IMR-90 (cell line): ENCODE data around the gene ADARB2. TPM values are rescaled to one million over a fixed set of nuclear protein-coding genes. Genes with fewer than 3 reads are reported as not detected.

ENCODE experiments used
- ATAC-seq: fragments of 200-7000 bp; cut with Tn5 transposase; 2 replicates; pipeline ENCODE4 v1.9.1; 2020; ENCODE audit warnings: low read depth, mild to moderate bottlenecking, moderate library complexity
- BruUV-seq: library from RNA; stranded (reverse); fragments of 400-500 nt; replicated peaks from 2 replicates; lab custom pipeline; 2021; lab: Mats Ljungman, UMichigan
- CTCF ChIA-PET: fragments of 300-600 bp; formaldehyde crosslinking; extraction: SDS; loops from one replicate; lab custom pipeline; 2021; ENCODE audit warnings: antibody characterized with exemption; lab: Yijun Ruan, JAX
- POLR2A ChIA-PET: fragments of 300-600 bp; sonication (Branson Sonifier 250); formaldehyde crosslinking; loops from one replicate; lab custom pipeline; 2022; ENCODE audit warnings: antibody characterized with exemption; ENCODE audit not compliant: unreplicated experiment; lab: Charles Lee
- DNase-seq: peaks from one replicate; pipeline ENCODE4 v3.0.0; 2013
- H2AFZ ChIP-seq: replicated peaks from 2 replicates; pipeline ENCODE3; 2013; ENCODE audit warnings: low read length, mild to moderate bottlenecking; ENCODE audit not compliant: poor library complexity
- H2AK5ac ChIP-seq: 2 replicates; pipeline ENCODE4 v1.6.1; 2013; ENCODE audit warnings: low read depth, low read length, inconsistent platforms
- H2AK9ac ChIP-seq: replicated peaks from 2 replicates; pipeline ENCODE3; 2013; ENCODE audit warnings: mild to moderate bottlenecking, low read depth, low read length, moderate library complexity; ENCODE audit not compliant: poor library complexity
- H2BK120ac ChIP-seq: 2 replicates; pipeline ENCODE4 v1.6.1; 2013; ENCODE audit warnings: low read depth, low read length, inconsistent platforms
- H2BK15ac ChIP-seq: 3 replicates; pipeline ENCODE4 v1.6.1; 2013; ENCODE audit warnings: low read depth, low read length, inconsistent platforms
- H2BK20ac ChIP-seq: 2 replicates; pipeline ENCODE4 v1.6.1; 2013; ENCODE audit warnings: low read depth, mild to moderate bottlenecking, inconsistent platforms, low read length, moderate library complexity
- H2BK5ac ChIP-seq: 2 replicates; pipeline ENCODE4 v1.6.1; 2013; ENCODE audit warnings: mild to moderate bottlenecking, low read depth, low read length, inconsistent platforms; ENCODE audit not compliant: poor library complexity, severe bottlenecking
- H3K14ac ChIP-seq: replicated peaks from 2 replicates; pipeline ENCODE4 v1.6.1; 2013; ENCODE audit warnings: low read depth, low read length, inconsistent platforms
- H3K18ac ChIP-seq: 2 replicates; pipeline ENCODE4 v1.6.1; 2013; ENCODE audit warnings: low read depth, low read length, control low read depth
- H3K23ac ChIP-seq: 2 replicates; pipeline ENCODE4 v1.6.1; 2013; ENCODE audit warnings: low read depth, low read length, inconsistent platforms
- H3K27ac ChIP-seq: 2 replicates; pipeline ENCODE4 v1.5.1; 2013; ENCODE audit warnings: mild to moderate bottlenecking, control low read depth, low read length; ENCODE audit not compliant: insufficient read depth
- H3K27me3 ChIP-seq: 2 replicates; pipeline ENCODE4 v1.6.1; 2013; ENCODE audit warnings: low read length; ENCODE audit not compliant: control insufficient read depth, insufficient read depth
- H3K36me3 ChIP-seq: 2 replicates; pipeline ENCODE4 v1.6.1; 2013; ENCODE audit warnings: low read length, mixed read lengths; ENCODE audit not compliant: control insufficient read depth, insufficient read depth
- H3K4ac ChIP-seq: 2 replicates; pipeline ENCODE4 v1.6.1; 2013; ENCODE audit warnings: low read depth, low read length, inconsistent platforms
- H3K4me1 ChIP-seq: 2 replicates; pipeline ENCODE4 v1.6.1; 2013; ENCODE audit warnings: low read length, mixed read lengths; ENCODE audit not compliant: control insufficient read depth, insufficient read depth
- H3K4me2 ChIP-seq: 2 replicates; pipeline ENCODE4 v1.6.1; 2013; ENCODE audit warnings: low read depth, mild to moderate bottlenecking, control low read depth, low read length, moderate library complexity
- H3K4me3 ChIP-seq: 2 replicates; pipeline ENCODE4 v1.5.1; 2013; ENCODE audit warnings: low read depth, mild to moderate bottlenecking, control low read depth, low read length, moderate library complexity; ENCODE audit not compliant: insufficient read depth
- H3K56ac ChIP-seq: 2 replicates; pipeline ENCODE4 v1.6.1; 2013; ENCODE audit warnings: low read length, inconsistent platforms; ENCODE audit not compliant: insufficient read depth; ENCODE audit errors: extremely low read depth
- H3K79me1 ChIP-seq, 2 experiments: 2 replicates each; pipeline ENCODE4 v1.6.1; 2013; ENCODE audit warnings: low read length in 2 of 2, inconsistent platforms in 1 of 2, low read depth in 1 of 2
- H3K9ac ChIP-seq: 2 replicates; pipeline ENCODE4 v1.6.1; 2013; ENCODE audit warnings: low read depth, low read length, control low read depth
- H3K9me1 ChIP-seq: 2 replicates; pipeline ENCODE4 v1.6.1; 2013; ENCODE audit warnings: low read length, inconsistent platforms; ENCODE audit not compliant: insufficient read depth
- H3K9me3 ChIP-seq: 2 replicates; pipeline ENCODE4 v1.6.1; 2013; ENCODE audit warnings: low read length; ENCODE audit not compliant: control insufficient read depth, insufficient read depth
- H4K20me1 ChIP-seq: 2 replicates; pipeline ENCODE4 v1.6.1; 2013; ENCODE audit warnings: low read length, inconsistent platforms; ENCODE audit not compliant: insufficient read depth
- H4K5ac ChIP-seq: 2 replicates; pipeline ENCODE4 v1.6.1; 2013; ENCODE audit warnings: mild to moderate bottlenecking, low read depth, low read length, control low read depth
- H4K8ac ChIP-seq, 2 experiments: 2 replicates each; pipeline ENCODE4 v1.6.1; 2013; ENCODE audit warnings: low read depth in 2 of 2, low read length in 2 of 2, control low read depth in 1 of 2, inconsistent platforms in 1 of 2
- H4K91ac ChIP-seq: 2 replicates; pipeline ENCODE4 v1.6.1; 2013; ENCODE audit warnings: low read depth, low read length, inconsistent platforms; ENCODE audit not compliant: insufficient read depth
- CHD1 ChIP-seq: IDR thresholded peaks from 2 replicates; pipeline ENCODE4 v1.6.1; 2012; ENCODE audit warnings: low read depth, low read length, improper control_type of control experiment
- CTCF ChIP-seq: conservative IDR thresholded peaks from 2 replicates; pipeline ENCODE4 v1.5.1; 2012; ENCODE audit warnings: mild to moderate bottlenecking, low read depth, low read length, improper control_type of control experiment
- ELK1 ChIP-seq: fragments of 150-350 bp; IDR thresholded peaks from 2 replicates; pipeline ENCODE4 v1.6.1; 2016; ENCODE audit warnings: low read depth, mild to moderate bottlenecking, low read length, moderate library complexity, borderline replicate concordance
- FOS ChIP-seq: fragments of 150-350 bp; IDR thresholded peaks from 2 replicates; pipeline ENCODE4 v1.6.1; 2016; ENCODE audit warnings: low read depth, low read length
- MXI1 ChIP-seq: IDR thresholded peaks from 2 replicates; pipeline ENCODE4 v1.6.1; 2012; ENCODE audit warnings: low read depth, mild to moderate bottlenecking, low read length, moderate library complexity, borderline replicate concordance
- RCOR1 ChIP-seq: IDR thresholded peaks from 2 replicates; pipeline ENCODE4 v1.6.1; 2012; ENCODE audit warnings: mild to moderate bottlenecking, low read length, improper control_type of control experiment; ENCODE audit not compliant: insufficient replicate concordance
- SMC3 ChIP-seq: fragments of 150-350 bp; IDR thresholded peaks from 2 replicates; pipeline ENCODE4 v1.6.1; 2016; ENCODE audit warnings: low read depth, mild to moderate bottlenecking, antibody characterized with exemption, low read length, moderate library complexity
- USF2 ChIP-seq: fragments of 150-350 bp; IDR thresholded peaks from 2 replicates; pipeline ENCODE4 v1.6.1; 2017; ENCODE audit warnings: mild to moderate bottlenecking, antibody characterized with exemption, low read length, low read depth
- WGBS, 2 experiments: methylation state at CpG; one replicate each; pipeline versions ENCODE4 v1.1.5 to v1.1.7; 2013; ENCODE audit warnings: missing lambda C conversion rate in 2 of 2; ENCODE audit not compliant: insufficient read length in 1 of 2; ENCODE audit errors: extremely low coverage in 2 of 2; 5-methylcytosine and 5-hydroxymethylcytosine counted together
- dilution Hi-C: fragments of 300-500 bp; cut with HindIII; formaldehyde crosslinking; loops from one replicate; pipeline ENCODE4 v1.14.3; 2018; ENCODE audit warnings: low sequenced_read_pairs; ENCODE audit not compliant: unreplicated experiment
- in situ Hi-C: fragments of 300-500 bp; cut with MboI; formaldehyde crosslinking; loops from 3 replicates; pipeline ENCODE4 v1.14.3; 2019; ENCODE audit warnings: low sequenced_read_pairs, inconsistent platforms, mixed read lengths
- intact Hi-C: fragments of 100-400 bp; cut with micrococcal nuclease; formaldehyde crosslinking; loops from 2 replicates; pipeline ENCODE4 v1.10.0; 2022
- polyA plus RNA-seq, 3 experiments: library from polyadenylated mRNA; depleted of rRNA; stranded (reverse); fragments of >200 nt; gene quantifications; 2 replicates each; pipeline ENCODE4 v1.2.3, GENCODE V29; 2012; ENCODE audit warnings: low replicate concordance in 1 of 3
- total RNA-seq: library from RNA; depleted of rRNA; stranded (reverse); fragments of >200 nt; gene quantifications from 2 replicates; pipeline ENCODE4 v1.2.3, GENCODE V29; 2012

ADARB2 gene
- total and polyA plus RNA-seq, 2 of the 4 experiments (the other 2 are of a cell fraction): not detected

- no peak overlapping the region for H2AK5ac ChIP-seq
- TF ChIP-seq ELK1 (no peak), USF2 (no peak), MXI1 (no peak), FOS (no peak), SMC3 (no peak), CHD1 (no peak), RCOR1 (no peak), CTCF (no peak)
- H3K27me3 ChIP-seq: no peaks in the 10 kb centered on the region
- no peak overlapping the region for H4K91ac ChIP-seq
- no peak overlapping the region for H2BK15ac ChIP-seq
- no peak overlapping the region for H2AFZ ChIP-seq
- intact Hi-C loops: no loop called here
- H2BK20ac ChIP-seq: no peak overlapping the region
- no peak overlapping the region for H2BK120ac ChIP-seq
- ChIA-PET POLR2A (no interaction called here), CTCF (no interaction called here)
- H3K56ac ChIP-seq: no peak overlapping the region
- H3K9me1 ChIP-seq: no peaks in the 10 kb centered on the region
- H3K9me3 ChIP-seq: peaks cover 48% of the 10 kb centered on the region
- H2AK9ac ChIP-seq: no peak overlapping the region
- H3K18ac ChIP-seq: no peak overlapping the region
- H3K4me3 ChIP-seq: no peak overlapping the region
- H2BK5ac ChIP-seq: no peak overlapping the region
- WGBS, 2 experiments: 40% methylated on average over 1 of the region's 6 CpGs; no CpG with 5 or more reads in 1 of the 2 experiments
- no peaks in the 10 kb centered on the region for H3K79me1 ChIP-seq
- H3K36me3 ChIP-seq: no peaks in the 10 kb centered on the region
- H4K5ac ChIP-seq: no peak overlapping the region
- H3K4me2 ChIP-seq: no peak overlapping the region
- no peak overlapping the region for H3K4ac ChIP-seq
- H4K20me1 ChIP-seq: no peaks in the 10 kb centered on the region
- no peak for ATAC-seq
- H3K27ac ChIP-seq: no peak overlapping the region
- H3K23ac ChIP-seq: no peak overlapping the region
- no peak overlapping the region for H3K9ac ChIP-seq
- H4K8ac ChIP-seq: no peak overlapping the region
- DNase-seq: no peak
- BruUV-seq: no TSS peak
- in situ Hi-C loops: no loop called here
- no peak overlapping the region for H3K14ac ChIP-seq
- dilution Hi-C loops: no loop called here
- H3K4me1 ChIP-seq: no peaks in the 10 kb centered on the region
Measured at GRCh38 chr10:1519391-1519790, 217.9 kb downstream of the ADARB2 start.
